ENCODE data around the gene PHACTR1. TPM values are rescaled to one million over a fixed set of nuclear protein-coding genes. Genes with fewer than 3 reads are reported as not detected.

The PHACTR1 gene
- total and polyA plus RNA-seq, 2 of the 4 experiments (the other 2 are of a cell fraction) = not detected

GRCh38 chr6:13146442-13146841 lies 429.9 kb downstream of the PHACTR1 start:
- Histone ChIP-seq H2AK9ac (replicated peaks; ENCODE audit: low read depth, low read length, poor library complexity) (no peak overlapping the region), H2BK120ac (ENCODE audit: low read depth, low read length) (no peak overlapping the region), H4K20me1 (ENCODE audit: insufficient read depth, low read length) (no peaks in the 10 kb centered on the region), H3K9me1 (ENCODE audit: insufficient read depth, low read length) (no peaks in the 10 kb centered on the region), H4K91ac (ENCODE audit: insufficient read depth, low read depth, low read length) (no peak overlapping the region), H4K5ac (ENCODE audit: low read depth, low read length) (no peak overlapping the region), H3K14ac (replicated peaks; ENCODE audit: low read depth, low read length) (no peak overlapping the region), H3K9me3 (ENCODE audit: control insufficient read depth, insufficient read depth, low read length) (no peaks in the 10 kb centered on the region), H2BK15ac (ENCODE audit: low read depth, low read length) (no peak overlapping the region), H2AK5ac (ENCODE audit: low read depth, low read length) (no peak overlapping the region), H3K18ac (ENCODE audit: low read depth, low read length) (no peak overlapping the region), H3K4me2 (ENCODE audit: low read depth, low read length) (no peak overlapping the region), H3K79me1 (ENCODE audit: low read depth in 1 of 2, low read length in 2 of 2) (no peaks in the 10 kb centered on the region), H3K4me1 (ENCODE audit: control insufficient read depth, insufficient read depth, low read length) (no peaks in the 10 kb centered on the region), H3K27me3 (ENCODE audit: control insufficient read depth, insufficient read depth, low read length) (no peaks in the 10 kb centered on the region), H3K4ac (ENCODE audit: low read depth, low read length) (no peak overlapping the region), H2BK5ac (ENCODE audit: low read depth, low read length, poor library complexity, severe bottlenecking) (no peak overlapping the region), H3K36me3 (ENCODE audit: control insufficient read depth, insufficient read depth, low read length) (no peaks in the 10 kb centered on the region), H3K27ac (ENCODE audit: insufficient read depth, low read length) (no peak overlapping the region), H2AFZ (replicated peaks; ENCODE audit: low read length, poor library complexity) (no peak overlapping the region), H3K9ac (ENCODE audit: low read depth, low read length) (no peak overlapping the region), H3K56ac (ENCODE audit: extremely low read depth, insufficient read depth, low read length) (no peak overlapping the region), H3K23ac (ENCODE audit: low read depth, low read length) (no peak overlapping the region), H4K8ac (ENCODE audit: low read depth in 2 of 2, low read length in 2 of 2) (no peak overlapping the region), H3K4me3 (ENCODE audit: insufficient read depth, low read depth, low read length) (no peak overlapping the region), H2BK20ac (ENCODE audit: low read depth, low read length) (no peak overlapping the region)
- no TSS peak for BruUV-seq (replicated peaks)
- CTCF ChIA-PET = no interaction called here
- dilution Hi-C loops (cut with HindIII; ENCODE audit: low sequenced_read_pairs, unreplicated experiment) (no loop called here), intact Hi-C loops (cut with micrococcal nuclease) (no loop called here), in situ Hi-C loops (cut with MboI; ENCODE audit: low sequenced_read_pairs) (no loop called here)
- no peak for DNase-seq
- no peak for TF ChIP-seq RFX5 (IDR thresholded peaks at IDR 0.05; ENCODE audit: low read depth, low read length)
- no peak for TF ChIP-seq CHD1 (IDR thresholded peaks at IDR 0.05; ENCODE audit: low read depth, low read length)
- TF ChIP-seq NFE2L2 (IDR thresholded peaks at IDR 0.05; ENCODE audit: low read depth, low read length) = no peak
- no peak for TF ChIP-seq FOS (IDR thresholded peaks at IDR 0.05; ENCODE audit: low read depth, low read length)
- no peak for TF ChIP-seq ELK1 (IDR thresholded peaks at IDR 0.05; ENCODE audit: borderline replicate concordance, low read depth, low read length)
- TF ChIP-seq USF2 (IDR thresholded peaks at IDR 0.05; ENCODE audit: low read depth, low read length) = no peak
- TF ChIP-seq CTCF (conservative IDR thresholded peaks at IDR 0.05; ENCODE audit: low read depth, low read length) = no peak
- TF ChIP-seq MAZ (IDR thresholded peaks at IDR 0.05; ENCODE audit: borderline replicate concordance, low read depth, low read length) = no peak
- TF ChIP-seq RCOR1 (IDR thresholded peaks at IDR 0.05; ENCODE audit: insufficient replicate concordance, low read length) = no peak
- TF ChIP-seq POLR2A (IDR thresholded peaks at IDR 0.05; ENCODE audit: low read depth, low read length) = no peak
- no peak for TF ChIP-seq MXI1 (IDR thresholded peaks at IDR 0.05; ENCODE audit: borderline replicate concordance, low read depth, low read length)
- TF ChIP-seq BHLHE40 (IDR thresholded peaks at IDR 0.05; ENCODE audit: low read depth, low read length) = no peak
- TF ChIP-seq CEBPB (IDR thresholded peaks at IDR 0.05; ENCODE audit: low read depth, low read length) = no peak
- no peak for TF ChIP-seq RAD21 (IDR thresholded peaks at IDR 0.05; ENCODE audit: low read length)
- TF ChIP-seq SMC3 (IDR thresholded peaks at IDR 0.05; ENCODE audit: low read depth, low read length) = no peak
- ATAC-seq (ENCODE audit: low read depth) = no peak
- POLR2A ChIA-PET (ENCODE audit: unreplicated experiment) = no interaction called here
- no CpG with 5 or more reads among the region's 3 CpGs for WGBS, 2 experiments (ENCODE audit: extremely low coverage in 2 of 2, insufficient read length in 1 of 2)
